ENCODE results near the gene PDE3B. TPM values are rescaled to one million over a fixed set of nuclear protein-coding genes. Genes with fewer than 3 reads are reported as not detected.

PDE3B gene
- total RNA-seq, 2 experiments from 2014 or later, result 96.6 to 101 TPM

DNA sequence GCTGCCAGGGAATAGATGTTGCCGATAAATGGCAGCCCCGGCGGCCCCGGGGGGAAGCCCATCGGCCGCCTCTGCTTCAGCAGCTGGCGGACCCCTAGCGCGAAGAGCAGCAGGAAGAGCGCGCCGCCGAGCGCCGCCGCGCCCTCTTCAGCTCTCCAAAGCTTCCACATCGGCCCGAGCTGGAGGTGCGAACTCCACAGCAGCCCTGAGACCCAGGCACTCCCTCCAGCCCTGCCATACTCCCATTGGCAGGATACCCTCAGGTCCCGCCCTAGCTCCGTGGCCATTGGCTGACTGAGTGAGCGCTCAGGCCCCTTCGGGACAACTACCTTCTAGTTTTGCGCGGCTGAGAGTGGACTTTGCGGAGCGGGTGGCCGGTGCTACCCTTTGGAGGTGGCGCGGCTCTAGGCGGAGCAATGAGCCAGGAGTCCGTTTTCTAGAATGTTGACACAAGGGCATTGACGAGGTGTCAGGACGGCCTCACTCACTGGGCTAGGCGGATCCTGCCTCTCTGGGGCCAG is 248.5 kb downstream of the PDE3B start, which contains the start of gene CYP2R1:
CYP2R1 (minus strand) TSS at position 196 of the 521 bp plus-strand sequence; CDS start at position 170, 26 bp downstream.
- peak within 1 kb of the TSS; percentile 91 for H3K27ac Mint-ChIP-seq
- H3K36me3 Mint-ChIP-seq (ENCODE audit: low read depth), result peaks cover 19% of the 10 kb centered on the region
- DNase-seq, result peak; percentile 94
- peaks cover 55% of the 10 kb centered on the region for H3K4me1 Mint-ChIP-seq
- CTCF ChIA-PET, result interaction anchor here (0.7 to 6.6 kb wide), 10 partner anchors 10 to 1225 kb away, joined by 3 to 88 read pairs (median 3); no protein-coding TSS in a partner anchor
- H3K4me3 Mint-ChIP-seq, result peak within 1 kb of the TSS; percentile 81
- POLR2A ChIA-PET, result interaction anchor here (0.6 to 1.6 kb wide), 3 partner anchors 126 to 402 kb away, joined by 3 to 5 read pairs (median 3); no protein-coding TSS in a partner anchor
- no peaks in the 10 kb centered on the region for H3K27me3 Mint-ChIP-seq
- H3K9me3 Mint-ChIP-seq, result no peaks in the 10 kb centered on the region

DNA sequence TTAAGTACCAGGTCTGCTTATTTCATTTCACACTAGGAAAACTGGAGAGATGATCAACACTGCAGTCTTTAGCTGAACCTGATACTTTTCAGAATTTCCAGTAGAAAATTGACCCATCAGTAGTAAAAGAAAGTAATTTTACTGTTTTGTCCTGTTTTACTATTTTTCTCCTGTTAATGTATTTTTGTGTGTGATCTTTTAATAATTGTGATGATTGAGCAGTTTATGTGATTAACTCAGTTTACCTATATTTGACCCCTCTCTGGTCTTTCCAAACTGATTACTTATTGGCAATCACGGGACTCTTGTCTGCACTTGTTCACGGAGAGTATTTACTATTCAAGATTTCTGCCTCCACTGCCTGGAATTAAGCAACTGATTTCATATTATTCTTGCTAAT is 249.0 kb downstream of the PDE3B start:
- Mint-ChIP-seq H3K9me3 (no peaks in the 10 kb centered on the region), H3K4me3 (peak overlapping the region; percentile 81), H3K36me3 (ENCODE audit: low read depth) (peaks cover 17% of the 10 kb centered on the region), H3K4me1 (peaks cover 53% of the 10 kb centered on the region), H3K27me3 (no peaks in the 10 kb centered on the region), H3K27ac (peak overlapping the region; percentile 85)
- ChIA-PET POLR2A (interaction anchor here (0.6 kb wide), 1 partner anchor 248 kb away, joined by 5 read pairs; no protein-coding TSS in a partner anchor), CTCF (interaction anchor here (0.7 to 6.6 kb wide), 4 partner anchors 12 to 372 kb away, joined by 3 to 88 read pairs (median 5); no protein-coding TSS in a partner anchor)
- no peak for DNase-seq

DNA sequence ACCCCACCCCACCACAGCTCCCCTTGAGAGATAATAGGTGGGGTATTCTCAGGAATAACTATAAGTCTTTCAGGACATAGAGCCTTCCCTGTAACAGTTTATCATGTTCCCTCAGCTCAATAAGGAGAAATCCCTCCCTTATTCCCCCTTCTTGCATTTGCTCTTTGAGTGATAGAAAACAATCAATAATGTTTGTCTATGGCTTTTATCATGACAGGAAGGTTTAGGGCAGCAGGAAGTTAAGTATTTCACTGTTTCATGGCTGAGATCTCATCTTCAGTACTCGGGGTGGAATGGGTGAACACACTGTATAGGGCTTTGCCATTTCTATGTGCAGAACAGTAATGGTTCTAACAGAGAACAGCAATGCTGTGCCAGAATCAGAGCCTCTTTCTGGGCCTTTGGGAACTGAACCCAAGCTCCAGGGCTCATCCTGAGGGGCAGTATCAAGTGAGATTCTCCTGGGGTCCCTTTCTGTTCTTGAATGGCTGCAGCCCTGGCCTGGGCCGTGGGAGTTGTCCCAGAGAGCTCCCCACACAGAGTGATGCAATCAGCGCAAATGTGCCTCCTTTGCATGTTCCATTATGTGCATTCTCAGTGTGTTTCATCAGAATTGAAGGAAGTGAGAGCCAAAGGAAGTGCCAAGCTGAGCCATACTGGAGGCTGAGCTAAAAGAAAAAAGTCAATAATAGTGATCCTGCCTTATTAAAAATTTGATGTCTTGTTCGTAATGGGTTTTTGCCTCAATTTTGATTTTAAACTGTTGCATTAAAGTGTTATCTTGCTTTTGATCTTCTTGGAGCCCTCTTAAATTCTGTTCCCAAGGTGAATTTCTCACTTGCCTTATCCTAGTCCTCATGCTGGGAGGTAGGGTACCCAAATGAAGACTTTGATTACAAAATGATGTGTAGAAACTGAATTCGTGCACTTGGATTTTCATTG is 251.3 kb downstream of the PDE3B start:
- H3K36me3 Mint-ChIP-seq (ENCODE audit: low read depth), result no peaks in the 10 kb centered on the region
- peak overlapping the region; percentile 37 for H3K27ac Mint-ChIP-seq
- no peak overlapping the region for H3K4me3 Mint-ChIP-seq
- H3K27me3 Mint-ChIP-seq, result no peaks in the 10 kb centered on the region
- no peak for DNase-seq
- H3K4me1 Mint-ChIP-seq, result peaks cover 35% of the 10 kb centered on the region
- CTCF ChIA-PET, result interaction anchor here (1.4 to 6.6 kb wide), 3 partner anchors 11 to 375 kb away, joined by 5 to 88 read pairs (median 6); partner anchors contain the start of gene PSMA1
- no peaks in the 10 kb centered on the region for H3K9me3 Mint-ChIP-seq
- POLR2A ChIA-PET, result no interaction called here

DNA sequence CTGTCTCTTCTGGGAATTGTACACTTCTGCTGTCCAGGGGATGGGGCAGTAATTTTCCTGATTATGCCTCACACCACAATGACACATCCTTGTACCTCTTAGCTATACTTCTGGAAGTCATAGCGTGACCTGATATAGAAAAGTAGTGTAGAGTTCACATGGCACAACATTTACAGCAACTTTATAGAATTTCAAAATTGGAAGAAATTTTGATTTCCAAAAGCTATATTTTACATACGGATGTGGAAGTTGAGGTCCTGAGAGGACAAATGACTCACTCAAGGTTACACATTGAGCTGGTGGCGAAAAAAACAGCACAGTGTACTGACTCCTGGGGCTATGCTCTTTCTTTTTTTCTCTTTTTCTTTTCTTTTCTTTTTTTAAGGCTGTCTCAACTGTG is 254.8 kb downstream of the PDE3B start:
- Mint-ChIP-seq H3K36me3 (ENCODE audit: low read depth) (no peaks in the 10 kb centered on the region), H3K27ac (no peak overlapping the region), H3K4me3 (no peak overlapping the region), H3K27me3 (no peaks in the 10 kb centered on the region), H3K4me1 (peaks cover 18% of the 10 kb centered on the region), H3K9me3 (no peaks in the 10 kb centered on the region)
- POLR2A ChIA-PET, result no interaction called here
- no peak for DNase-seq
- CTCF ChIA-PET, result interaction anchor here (1.1 to 1.9 kb wide), 2 partner anchors 10 to 179 kb away, joined by 3 to 6 read pairs; no protein-coding TSS in a partner anchor

DNA sequence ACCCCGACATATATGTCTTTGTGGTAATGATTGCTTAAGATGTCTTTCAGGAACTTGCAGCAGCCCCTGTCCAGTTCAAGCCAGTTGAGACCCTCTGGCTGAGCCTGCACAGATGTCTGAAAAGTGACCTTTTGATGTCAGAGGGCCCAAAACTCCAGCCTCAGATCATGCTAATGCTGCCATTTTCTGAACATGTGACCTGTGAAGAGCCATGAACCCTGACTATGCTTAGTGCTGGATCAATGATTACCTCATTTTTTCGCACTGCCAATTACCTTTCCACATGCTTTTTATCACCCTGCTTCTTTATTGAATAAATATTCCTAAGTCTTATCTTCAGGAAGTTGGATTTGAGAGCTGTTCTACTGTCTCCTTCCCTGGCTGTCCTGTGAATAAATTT is 255.3 kb downstream of the PDE3B start:
- Mint-ChIP-seq H3K27ac (no peak overlapping the region), H3K36me3 (ENCODE audit: low read depth) (no peaks in the 10 kb centered on the region), H3K4me3 (no peak overlapping the region), H3K4me1 (peaks cover 20% of the 10 kb centered on the region), H3K9me3 (no peaks in the 10 kb centered on the region), H3K27me3 (no peaks in the 10 kb centered on the region)
- ChIA-PET POLR2A (no interaction called here), CTCF (interaction anchor here (1.1 to 1.9 kb wide), 2 partner anchors 9 to 179 kb away, joined by 3 to 6 read pairs; no protein-coding TSS in a partner anchor)
- DNase-seq, result no peak

DNA sequence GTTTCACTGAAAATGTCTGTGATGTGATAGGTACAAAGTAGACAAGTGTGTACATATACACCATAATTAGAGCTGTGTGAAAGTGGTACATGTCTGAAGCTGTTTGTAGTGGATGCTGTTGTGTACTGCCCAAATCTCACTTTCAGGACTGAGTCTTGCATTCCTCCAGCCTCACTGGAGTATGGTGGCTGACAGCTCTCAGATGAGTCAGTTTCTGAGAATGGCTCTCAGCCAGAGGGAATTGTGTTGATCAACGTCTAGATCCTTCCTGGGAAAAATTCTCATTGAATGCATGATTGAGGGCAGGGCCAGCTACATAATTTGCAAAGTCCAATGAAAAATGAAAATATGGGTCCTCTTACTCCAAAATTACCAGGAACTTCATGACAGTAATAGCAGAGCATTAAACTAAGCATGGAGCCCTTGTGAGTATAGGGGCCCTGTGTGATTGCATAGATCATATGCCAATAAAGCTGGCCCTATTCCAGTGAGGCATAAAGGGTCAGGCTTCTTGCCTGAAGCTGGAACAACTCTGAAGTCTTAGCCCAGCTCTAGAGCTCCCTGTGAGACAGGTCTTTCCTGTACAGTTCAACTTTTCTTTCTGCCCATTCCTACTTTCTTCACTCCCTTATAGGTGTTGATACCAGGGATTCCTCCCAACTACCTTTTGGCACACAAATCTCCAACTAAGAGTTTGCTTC is 259.2 kb downstream of the PDE3B start:
- no peaks in the 10 kb centered on the region for H3K36me3 Mint-ChIP-seq (ENCODE audit: low read depth)

DNA sequence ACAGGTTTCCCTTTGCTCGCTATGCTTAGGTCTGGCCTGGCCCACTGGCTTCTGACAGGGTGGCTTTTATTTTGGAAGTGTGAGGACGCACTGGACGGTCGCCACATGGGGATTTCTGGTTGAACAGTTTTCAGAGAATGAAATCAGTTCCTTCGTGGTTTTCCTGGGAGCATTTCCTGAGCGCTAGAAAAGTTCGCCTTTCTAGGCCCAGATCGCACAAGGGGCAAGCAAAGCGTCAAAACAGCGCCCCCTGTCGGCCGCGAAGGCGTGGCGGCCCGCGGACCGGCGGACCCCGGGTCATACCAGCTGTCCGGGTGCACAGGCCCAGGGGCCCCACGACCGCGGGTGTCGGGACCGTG is 261.1 kb downstream of the PDE3B start:
- Mint-ChIP-seq H3K4me3 (peak overlapping the region; percentile 94), H3K27ac (peak overlapping the region; percentile 95), H3K9me3 (no peaks in the 10 kb centered on the region), H3K4me1 (peaks cover 50% of the 10 kb centered on the region), H3K36me3 (ENCODE audit: low read depth) (no peaks in the 10 kb centered on the region), H3K27me3 (no peaks in the 10 kb centered on the region)
- ChIA-PET CTCF (interaction anchor here (0.7 to 6.9 kb wide), 7 partner anchors 8 to 260 kb away, joined by 3 to 88 read pairs (median 4); partner anchors contain the start of genes CYP2R1 and PDE3B), POLR2A (no interaction called here)
- peak; percentile 83 for DNase-seq

More for the DNA sequence above, 259.2 kb downstream of the PDE3B start:
- Mint-ChIP-seq H3K9me3 (no peaks in the 10 kb centered on the region), H3K27ac (no peak overlapping the region), H3K27me3 (no peaks in the 10 kb centered on the region), H3K4me3 (no peak overlapping the region), H3K4me1 (peaks cover 39% of the 10 kb centered on the region)
- ChIA-PET CTCF (interaction anchor here (0.9 to 6.9 kb wide), 2 partner anchors 11 to 373 kb away, joined by 3 to 88 read pairs; partner anchors contain the start of gene CYP2R1), POLR2A (no interaction called here)
- DNase-seq, result no peak

DNA sequence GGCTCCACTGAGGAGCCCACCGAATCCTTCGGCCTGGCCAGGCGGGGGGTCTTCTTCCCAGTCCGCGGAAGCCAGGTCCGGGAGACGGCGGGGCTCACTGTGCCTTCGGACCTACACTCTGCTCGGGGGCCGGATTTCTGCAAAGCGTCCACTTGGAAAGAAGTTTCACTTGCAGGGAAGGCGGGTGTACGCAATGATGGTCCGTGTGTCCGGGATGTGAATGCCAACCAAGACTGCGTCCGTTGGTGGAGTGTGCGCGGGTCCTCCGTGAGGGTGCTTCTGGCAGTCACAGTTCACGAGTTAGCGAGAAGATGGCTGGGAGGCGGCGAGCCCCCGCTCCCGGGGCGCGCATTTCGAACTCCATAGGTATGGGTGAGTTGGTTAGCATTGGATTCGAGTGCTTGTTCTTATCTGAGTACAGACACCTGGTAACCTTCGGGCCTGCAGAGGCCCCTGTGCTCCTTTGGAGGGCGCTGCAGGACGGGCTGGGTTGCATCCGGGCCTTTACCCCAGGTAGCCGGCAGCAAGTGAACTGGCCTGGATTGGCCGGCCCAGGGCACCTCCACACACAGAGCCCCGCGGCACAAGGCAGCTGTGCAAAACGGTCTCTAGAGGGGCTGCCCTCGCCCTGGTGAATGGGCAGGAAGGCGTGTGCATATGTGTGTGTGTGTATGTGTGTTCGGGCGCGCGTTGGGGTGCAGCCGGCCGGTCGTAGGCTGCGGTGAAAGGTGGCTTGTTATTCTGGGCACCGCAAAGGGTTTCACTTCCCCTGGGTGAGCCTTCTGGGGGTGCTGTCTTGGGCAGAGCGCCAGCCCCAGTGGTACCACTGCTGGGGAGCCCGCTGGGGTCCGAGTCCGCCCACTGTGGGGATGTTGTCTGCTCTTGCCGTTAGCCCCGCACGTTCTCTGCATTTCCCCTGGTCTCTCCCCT is 261.8 kb downstream of the PDE3B start:
- Mint-ChIP-seq H3K27me3 (no peaks in the 10 kb centered on the region), H3K27ac (peak overlapping the region; percentile 95), H3K36me3 (ENCODE audit: low read depth) (no peaks in the 10 kb centered on the region), H3K9me3 (no peaks in the 10 kb centered on the region), H3K4me1 (peaks cover 50% of the 10 kb centered on the region), H3K4me3 (peak overlapping the region; percentile 94)
- POLR2A ChIA-PET, result interaction anchor here (0.5 kb wide), 1 partner anchor 387 kb away, joined by 5 read pairs; no protein-coding TSS in a partner anchor
- peak; percentile 82 for DNase-seq
- CTCF ChIA-PET, result interaction anchor here (0.5 to 6.9 kb wide), 17 partner anchors 9 to 502 kb away, joined by 3 to 88 read pairs (median 5); partner anchors contain the start of genes CALCB, CYP2R1 and PDE3B

DNA sequence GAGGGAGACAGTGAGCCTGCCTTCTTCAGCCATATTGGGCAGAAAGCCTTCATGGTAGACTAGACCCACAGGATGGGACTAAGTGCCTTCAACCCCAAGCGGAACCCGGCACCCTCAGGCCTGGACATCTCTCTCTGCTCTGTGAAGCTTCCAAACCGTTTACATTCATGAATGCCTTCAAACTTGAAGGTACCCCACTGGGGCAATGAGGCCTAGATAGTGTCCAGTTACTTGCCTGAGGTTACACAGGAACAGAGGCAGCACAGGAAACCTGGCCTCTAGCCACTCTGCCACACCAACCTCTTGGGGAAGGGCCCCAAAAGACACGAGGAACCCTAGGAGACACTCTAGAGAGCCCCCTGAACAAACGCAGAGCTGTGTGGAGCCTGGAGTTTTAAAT is 263.0 kb downstream of the PDE3B start:
- ChIA-PET CTCF (interaction anchor here (1.0 to 6.9 kb wide), 15 partner anchors 8 to 406 kb away, joined by 3 to 88 read pairs (median 6); partner anchors contain the start of genes CALCB, CYP2R1 and PSMA1), POLR2A (interaction anchor here (0.6 kb wide), 1 partner anchor 426 kb away, joined by 4 read pairs; no protein-coding TSS in a partner anchor)
- peak overlapping the region; percentile 48 for H3K27ac Mint-ChIP-seq
- H3K36me3 Mint-ChIP-seq (ENCODE audit: low read depth), result no peaks in the 10 kb centered on the region
- peak overlapping the region; percentile 94 for H3K4me3 Mint-ChIP-seq
- no peaks in the 10 kb centered on the region for H3K9me3 Mint-ChIP-seq
- DNase-seq, result no peak
- no peaks in the 10 kb centered on the region for H3K27me3 Mint-ChIP-seq
- H3K4me1 Mint-ChIP-seq, result peaks cover 50% of the 10 kb centered on the region

DNA sequence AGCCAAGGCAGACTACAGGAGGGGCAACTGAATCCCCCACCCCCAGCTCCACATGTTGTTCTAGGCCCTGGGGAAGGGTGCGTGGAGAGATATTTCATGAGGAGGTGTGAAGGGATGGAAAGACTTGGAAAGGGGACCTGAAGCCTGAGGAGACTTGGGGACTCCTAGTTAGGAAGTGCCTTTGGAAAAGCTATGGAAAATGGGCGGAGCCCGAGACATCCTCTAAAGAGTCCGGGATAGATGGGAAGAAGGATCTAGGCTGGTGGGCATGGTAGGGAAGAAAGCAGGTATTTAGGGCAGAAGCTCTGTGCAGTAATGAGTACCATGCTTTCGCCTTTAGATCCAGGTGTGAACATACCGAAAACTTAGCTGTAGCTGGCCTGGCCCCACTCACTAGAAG is 263.4 kb downstream of the PDE3B start:
- no peak overlapping the region for H3K27ac Mint-ChIP-seq
- no peaks in the 10 kb centered on the region for H3K27me3 Mint-ChIP-seq
- H3K4me1 Mint-ChIP-seq, result peaks cover 50% of the 10 kb centered on the region
- no peak for DNase-seq
- no peaks in the 10 kb centered on the region for H3K9me3 Mint-ChIP-seq
- no peaks in the 10 kb centered on the region for H3K36me3 Mint-ChIP-seq (ENCODE audit: low read depth)
- no peak overlapping the region for H3K4me3 Mint-ChIP-seq
- CTCF ChIA-PET, result interaction anchor here (1.2 to 6.9 kb wide), 20 partner anchors 13 to 607 kb away, joined by 3 to 88 read pairs (median 7); partner anchors contain the start of genes CALCB, CYP2R1 and PSMA1
- POLR2A ChIA-PET, result interaction anchor here (0.6 kb wide), 1 partner anchor 426 kb away, joined by 4 read pairs; no protein-coding TSS in a partner anchor
